T-cell (primary cell): ENCODE measurements around the gene UBE2E2. TPM values are rescaled to one million over a fixed set of nuclear protein-coding genes. Genes with fewer than 3 reads are reported as not detected.

Source experiments
- ATAC-seq, 4 experiments: fragments of 200-7000 bp in 3 of 4; fragments of 150-1000 bp in 1 of 4; cut with Tn5 transposase; replicated peaks in 1 of 4; 1 replicate in 3 of 4; 2 replicates in 1 of 4; pipeline ENCODE4 v1.10.0; 2021; ENCODE audit warnings: moderate library complexity in 3 of 4, mild to moderate bottlenecking in 2 of 4, moderate number of reproducible peaks in 1 of 4
- CTCF ChIA-PET, 2 donors: fragments of 300-600 bp; sonication (Branson Sonifier 250); formaldehyde crosslinking; loops; one replicate each; lab custom pipeline; 2022; ENCODE audit warnings: antibody characterized with exemption in 2 of 2; lab: Charles Lee
- POLR2A ChIA-PET, 2 donors: fragments of 300-600 bp; sonication (Branson Sonifier 250); formaldehyde crosslinking; loops; one replicate each; lab custom pipeline; 2022; ENCODE audit warnings: antibody characterized with exemption in 2 of 2; lab: Charles Lee
- DNase-seq, 35 experiments: peaks; one replicate each; pipeline versions ENCODE4 v3.0.0 to v3.0.0-alpha.2; 2013 to 2023
- H3K27ac ChIP-seq: one replicate; pipeline ENCODE4 v1.5.1; 2013; ENCODE audit warnings: low read length
- H3K27me3 ChIP-seq, 2 experiments: replicated peaks in 1 of 2; 1 replicate in 1 of 2; 2 replicates in 1 of 2; pipeline versions ENCODE4 v1.6.1 to v1.7.0; 2013; ENCODE audit warnings: low read length in 1 of 2, mixed read lengths in 1 of 2; ENCODE audit not compliant: control insufficient read depth in 2 of 2, insufficient read depth in 2 of 2; ENCODE audit errors: extremely low read depth in 1 of 2
- H3K36me3 ChIP-seq, 2 donors: 1 replicate in 1 of 2; 2 replicates in 1 of 2; pipeline versions ENCODE4 v1.6.1 to v1.7.0; 2013; ENCODE audit warnings: low read length in 1 of 2; ENCODE audit not compliant: control insufficient read depth in 2 of 2, insufficient read depth in 1 of 2; ENCODE audit errors: extremely low read depth in 1 of 2
- H3K4me1 ChIP-seq, 2 experiments: 1 replicate in 1 of 2; 2 replicates in 1 of 2; pipeline versions ENCODE4 v1.6.1 to v1.7.0; 2013; ENCODE audit warnings: low read length in 2 of 2, mixed read lengths in 1 of 2; ENCODE audit not compliant: insufficient read depth in 2 of 2, control insufficient read depth in 1 of 2; ENCODE audit errors: extremely low read depth in 1 of 2
- H3K4me3 ChIP-seq, 2 donors: 1 replicate in 1 of 2; 2 replicates in 1 of 2; pipeline versions ENCODE4 v1.5.1 to v1.7.0; 2013; ENCODE audit warnings: mild to moderate bottlenecking in 2 of 2, low read length in 1 of 2, moderate library complexity in 1 of 2; ENCODE audit not compliant: control insufficient read depth in 1 of 2; ENCODE audit errors: extremely low read depth in 1 of 2
- H3K9me3 ChIP-seq: 2 replicates; pipeline ENCODE4 v1.7.0; 2013
- H3K27ac Mint-ChIP-seq, 2 donors: one replicate each; pipeline ENCODE4 v1.8.0; 2020 to 2021; ENCODE audit warnings: mild to moderate bottlenecking in 2 of 2, mixed read lengths in 2 of 2
- H3K27me3 Mint-ChIP-seq, 2 donors: one replicate each; pipeline ENCODE4 v1.8.0; 2021 to 2022; ENCODE audit warnings: mixed read lengths in 2 of 2
- H3K36me3 Mint-ChIP-seq: one replicate; pipeline ENCODE4 v1.8.0; 2021; ENCODE audit warnings: mixed read lengths
- H3K4me1 Mint-ChIP-seq, 3 donors: one replicate each; pipeline ENCODE4 v1.8.0; 2020 to 2022; ENCODE audit warnings: mixed read lengths in 3 of 3, mild to moderate bottlenecking in 1 of 3
- H3K4me3 Mint-ChIP-seq, 3 donors: one replicate each; pipeline ENCODE4 v1.8.0; 2020 to 2022; ENCODE audit warnings: mild to moderate bottlenecking in 3 of 3, mixed read lengths in 3 of 3, moderate library complexity in 3 of 3
- H3K9me3 Mint-ChIP-seq, 3 donors: one replicate each; pipeline ENCODE4 v1.8.0; 2020 to 2022; ENCODE audit warnings: mixed read lengths in 3 of 3
- WGBS: methylation state at CpG from one replicate; pipeline ENCODE4 v1.1.5; 2013; ENCODE audit warnings: missing lambda C conversion rate; ENCODE audit not compliant: insufficient coverage; 5-methylcytosine and 5-hydroxymethylcytosine counted together
- total RNA-seq, 35 experiments: library from RNA in 6 of 35; stranded (reverse) in 6 of 35; fragments of 120-200 nt in 1 of 35; gene quantifications; one replicate each; pipeline versions ENCODE4 v1.2.1 to v1.2.4 and lab custom pipeline; 2013 to 2026

UBE2E2 gene
- total RNA-seq, 5 donors from 2014 or later (not counting 1 experiment from before 2014, with no cell fraction given): 7.2 to 17.6 (median 7.5) TPM

DNA sequence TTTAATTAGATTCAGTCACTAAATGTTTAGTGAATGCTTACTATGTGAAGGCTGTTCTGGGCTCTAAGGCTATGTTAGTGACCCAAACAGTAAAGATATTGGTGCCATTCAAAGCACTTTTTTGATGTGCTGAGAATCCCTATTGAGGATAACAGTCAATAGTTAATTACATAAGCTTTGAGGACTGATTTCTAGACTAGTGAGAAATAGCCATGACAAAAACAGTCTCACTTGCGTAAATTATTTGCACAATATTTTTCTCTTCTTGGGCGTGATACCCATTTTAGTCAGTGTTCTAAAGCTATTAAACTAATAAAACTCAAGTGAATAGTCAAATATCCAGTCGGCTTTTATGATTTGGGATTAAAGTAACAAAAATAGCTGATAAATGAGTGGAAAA lies 74.6 kb downstream of the UBE2E2 start:
- WGBS: 100% methylated on average over 1 of the region's 3 CpGs
- Mint-ChIP-seq H3K4me3 (no peak overlapping the region), H3K9me3 (no peaks in the 10 kb centered on the region), H3K27ac (no peak overlapping the region), H3K4me1 (no peaks in the 10 kb centered on the region), H3K36me3 (no peaks in the 10 kb centered on the region), H3K27me3 (no peaks in the 10 kb centered on the region)
- no peaks in the 10 kb centered on the region for H3K27me3 ChIP-seq
- ATAC-seq (no peak), DNase-seq (no peak)
- H3K27ac ChIP-seq: no peak overlapping the region
- H3K36me3 ChIP-seq: no peaks in the 10 kb centered on the region
- no peaks in the 10 kb centered on the region for H3K4me1 ChIP-seq
- no peak overlapping the region for H3K4me3 ChIP-seq
- POLR2A ChIA-PET: no interaction called here
- CTCF ChIA-PET: no interaction called here
- no peaks in the 10 kb centered on the region for H3K9me3 ChIP-seq

DNA sequence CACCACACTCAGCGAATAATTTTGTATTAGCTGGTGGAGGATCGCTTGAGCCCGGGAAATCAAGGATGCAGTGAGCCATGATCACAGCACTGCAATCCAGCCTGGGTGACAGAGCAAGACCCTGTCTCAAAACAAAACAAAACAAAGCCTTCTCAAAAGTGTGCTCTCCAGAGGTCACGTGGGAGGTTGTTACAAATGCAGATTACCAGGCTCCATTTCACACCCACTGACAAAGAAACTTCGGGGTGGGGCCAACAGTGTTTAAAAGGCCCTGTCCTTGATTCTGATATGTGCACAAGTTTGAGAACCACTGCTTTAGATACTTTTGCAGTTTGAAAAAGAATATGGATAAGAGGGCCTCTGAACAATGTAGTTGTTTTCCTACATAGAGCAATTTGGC lies 80.5 kb downstream of the UBE2E2 start:
- peaks cover 4% of the 10 kb centered on the region for H3K9me3 ChIP-seq
- ChIA-PET CTCF (no interaction called here), POLR2A (no interaction called here)
- H3K27ac ChIP-seq: no peak overlapping the region
- H3K4me1 Mint-ChIP-seq: no peaks in the 10 kb centered on the region
- WGBS: 79% methylated on average over 2 of the region's 5 CpGs
- no peak overlapping the region for H3K4me3 ChIP-seq
- H3K36me3 Mint-ChIP-seq: peaks cover 8% of the 10 kb centered on the region
- DNase-seq (no peak), ATAC-seq (no peak)
- H3K27ac Mint-ChIP-seq: no peak overlapping the region
- H3K36me3 ChIP-seq: no peaks in the 10 kb centered on the region
- H3K4me3 Mint-ChIP-seq: no peak overlapping the region
- H3K27me3 ChIP-seq: no peaks in the 10 kb centered on the region
- H3K4me1 ChIP-seq: no peaks in the 10 kb centered on the region
- H3K27me3 Mint-ChIP-seq: no peaks in the 10 kb centered on the region
- H3K9me3 Mint-ChIP-seq: peaks cover 10 to 22% (median 11%) of the 10 kb centered on the region in 3 donors

DNA sequence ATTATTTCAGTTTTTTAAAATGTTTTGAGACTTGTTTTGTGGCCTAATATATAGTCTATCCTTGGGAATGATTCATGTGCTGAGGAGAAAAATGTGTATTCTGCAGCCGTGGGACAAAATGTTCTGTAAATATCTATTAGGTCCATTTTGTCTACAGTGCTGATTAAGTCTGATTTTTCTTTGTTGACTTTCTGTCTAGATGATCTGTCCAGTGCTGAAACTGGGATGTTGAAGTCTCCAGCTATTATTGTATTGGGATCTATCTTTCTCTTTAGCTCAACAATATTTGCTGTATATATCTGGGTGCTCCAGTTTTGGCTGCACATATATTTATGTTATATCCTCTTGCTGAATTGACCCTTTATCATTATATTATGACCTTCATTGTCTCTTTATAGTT lies 85.2 kb downstream of the UBE2E2 start:
- Mint-ChIP-seq H3K27me3 (no peaks in the 10 kb centered on the region), H3K4me3 (no peak overlapping the region), H3K36me3 (peaks cover 8% of the 10 kb centered on the region), H3K27ac (no peak overlapping the region), H3K4me1 (no peaks in the 10 kb centered on the region), H3K9me3 (peaks cover 10 to 22% (median 11%) of the 10 kb centered on the region in 3 donors)
- H3K4me3 ChIP-seq: no peak overlapping the region
- DNase-seq (no peak), ATAC-seq (no peak)
- ChIA-PET POLR2A (interaction anchor here in 1 of 2 donors (0.6 kb wide), 1 partner anchor 242 kb away, joined by 3 read pairs; no protein-coding TSS in a partner anchor), CTCF (no interaction called here)
- H3K9me3 ChIP-seq: peaks cover 4% of the 10 kb centered on the region
- no peaks in the 10 kb centered on the region for H3K36me3 ChIP-seq
- no peaks in the 10 kb centered on the region for H3K27me3 ChIP-seq
- WGBS: 100% methylated on average over 1 of the region's 1 CpG
- H3K4me1 ChIP-seq: no peaks in the 10 kb centered on the region
- no peak overlapping the region for H3K27ac ChIP-seq

DNA sequence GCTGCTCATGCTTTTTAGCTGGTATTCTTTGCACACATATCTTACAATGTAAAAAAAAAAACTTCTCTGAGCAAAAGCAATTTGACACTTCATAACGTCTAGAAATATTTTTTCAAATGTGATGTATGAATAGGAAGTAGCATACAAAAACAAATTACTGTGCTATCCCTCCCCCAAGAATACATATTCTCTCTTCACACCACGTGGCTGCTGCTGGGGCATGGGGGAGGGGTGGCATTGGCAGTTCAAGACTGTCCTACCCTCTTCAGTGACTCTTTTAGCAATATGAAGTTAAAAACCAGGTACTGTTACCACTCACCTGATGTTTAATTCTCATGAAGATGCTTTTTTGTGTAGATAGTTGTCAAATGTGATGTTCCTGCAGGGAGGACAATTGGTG lies 85.6 kb downstream of the UBE2E2 start:
- H3K36me3 ChIP-seq: no peaks in the 10 kb centered on the region
- H3K27me3 ChIP-seq: no peaks in the 10 kb centered on the region
- Mint-ChIP-seq H3K36me3 (peaks cover 8% of the 10 kb centered on the region), H3K27ac (no peak overlapping the region), H3K4me3 (no peak overlapping the region), H3K27me3 (no peaks in the 10 kb centered on the region), H3K4me1 (no peaks in the 10 kb centered on the region), H3K9me3 (peaks cover 10 to 22% (median 11%) of the 10 kb centered on the region in 3 donors)
- no CpG with 5 or more reads among the region's 2 CpGs for WGBS
- DNase-seq (no peak), ATAC-seq (no peak)
- no peak overlapping the region for H3K27ac ChIP-seq
- no peak overlapping the region for H3K4me3 ChIP-seq
- POLR2A ChIA-PET: interaction anchor here in 1 of 2 donors (0.6 kb wide), 1 partner anchor 242 kb away, joined by 3 read pairs; no protein-coding TSS in a partner anchor
- peaks cover 4% of the 10 kb centered on the region for H3K9me3 ChIP-seq
- H3K4me1 ChIP-seq: no peaks in the 10 kb centered on the region
- CTCF ChIA-PET: no interaction called here

DNA sequence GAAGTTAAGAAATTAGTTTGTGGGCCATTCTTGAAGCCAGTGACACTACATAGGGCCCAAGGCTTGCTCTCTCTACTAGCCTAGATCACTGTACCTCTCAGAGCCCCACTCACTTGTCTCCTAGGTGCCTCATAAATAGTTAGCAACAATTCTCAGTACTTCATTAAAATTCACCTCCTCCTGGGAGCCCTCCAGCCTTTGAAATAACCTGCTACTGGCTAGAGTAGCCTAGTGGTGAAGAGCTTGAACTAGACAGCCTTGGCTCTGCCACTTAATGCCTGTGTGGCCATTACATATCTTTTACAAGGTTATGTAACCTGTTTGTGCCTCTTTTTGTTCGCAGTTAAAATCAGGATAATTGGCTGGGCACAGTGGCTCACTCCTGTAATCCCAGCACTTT lies 89.3 kb downstream of the UBE2E2 start:
- H3K4me1 ChIP-seq: no peaks in the 10 kb centered on the region
- H3K4me3 Mint-ChIP-seq: no peak overlapping the region
- H3K27me3 ChIP-seq: no peaks in the 10 kb centered on the region
- H3K4me3 ChIP-seq: no peak overlapping the region
- ChIA-PET POLR2A (no interaction called here), CTCF (no interaction called here)
- no peak for DNase-seq
- peaks cover 6 to 10% (median 6%) of the 10 kb centered on the region in 3 donors for H3K9me3 Mint-ChIP-seq
- H3K9me3 ChIP-seq: no peaks in the 10 kb centered on the region
- H3K27me3 Mint-ChIP-seq: no peaks in the 10 kb centered on the region
- H3K27ac Mint-ChIP-seq: no peak overlapping the region
- no peaks in the 10 kb centered on the region for H3K36me3 ChIP-seq
- 100% methylated on average over 1 of the region's 1 CpG for whole genome bisulfite sequencing
- no peak for ATAC-seq
- H3K36me3 Mint-ChIP-seq: peaks cover 1% of the 10 kb centered on the region
- peaks cover 0 to 7% (median 2%) of the 10 kb centered on the region in 3 donors for H3K4me1 Mint-ChIP-seq
- H3K27ac ChIP-seq: no peak overlapping the region

DNA sequence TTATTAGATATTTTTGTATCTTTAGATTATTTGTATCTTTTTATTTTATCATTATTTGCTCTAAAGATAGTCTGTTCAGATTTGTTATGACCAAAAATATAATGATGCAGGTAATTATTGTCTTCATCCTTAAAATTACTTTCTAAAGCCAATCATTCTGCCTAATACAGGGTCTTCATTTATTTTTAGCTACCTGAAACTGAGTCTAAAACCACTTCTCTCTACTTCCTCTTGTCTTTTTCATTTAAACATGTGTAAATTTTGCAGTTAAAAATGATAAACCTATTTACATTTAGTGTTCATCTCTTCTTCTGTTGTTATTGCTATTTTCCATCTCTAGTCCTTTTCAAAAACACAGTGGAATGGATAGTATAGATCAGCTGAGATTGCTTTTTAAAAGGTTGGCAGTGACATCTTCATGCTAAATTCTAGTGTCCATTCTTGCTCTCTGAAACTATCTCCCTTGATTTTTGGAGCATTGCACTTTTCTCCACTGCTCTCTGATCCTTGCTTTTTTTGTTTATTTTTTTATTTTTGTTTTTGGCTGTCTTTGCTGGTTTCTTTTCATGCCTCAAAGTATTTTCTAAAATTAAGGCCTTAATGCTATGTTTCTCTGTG lies 91.8 kb downstream of the UBE2E2 start:
- H3K4me3 ChIP-seq: no peak overlapping the region
- H3K27ac Mint-ChIP-seq: no peak overlapping the region

More for the DNA sequence above, 91.8 kb downstream of the UBE2E2 start:
- no peaks in the 10 kb centered on the region for H3K27me3 ChIP-seq
- DNase-seq (no peak), ATAC-seq (no peak)
- H3K36me3 ChIP-seq: no peaks in the 10 kb centered on the region
- H3K4me1 Mint-ChIP-seq: peaks cover 0 to 7% (median 2%) of the 10 kb centered on the region in 3 donors
- no peak overlapping the region for H3K4me3 Mint-ChIP-seq
- H3K9me3 Mint-ChIP-seq: peaks cover 4 to 9% (median 8%) of the 10 kb centered on the region in 3 donors
- H3K36me3 Mint-ChIP-seq: peaks cover 4% of the 10 kb centered on the region
- no peaks in the 10 kb centered on the region for H3K4me1 ChIP-seq
- POLR2A ChIA-PET: no interaction called here
- H3K27ac ChIP-seq: no peak overlapping the region
- H3K9me3 ChIP-seq: no peaks in the 10 kb centered on the region
- CTCF ChIA-PET: no interaction called here
- H3K27me3 Mint-ChIP-seq: no peaks in the 10 kb centered on the region
